ENCODE data around the gene ALG13. TPM values are rescaled to one million over a fixed set of nuclear protein-coding genes. Genes with fewer than 3 reads are reported as not detected.

The ALG13 gene
- total and polyA plus RNA-seq, 2 donors (not counting 1 experiment from before 2014, with no cell fraction given) = 138 to 166 TPM

- Mint-ChIP-seq H3K27ac (no peak overlapping the region), H3K9me3 (ENCODE audit: insufficient read depth) (no peaks in the 10 kb centered on the region), H3K27me3 (no peaks in the 10 kb centered on the region), H3K4me3 (no peak overlapping the region), H3K4me1 (no peaks in the 10 kb centered on the region)
- no CpG with 5 or more reads among the region's 2 CpGs for WGBS (ENCODE audit: insufficient coverage)
- no peaks in the 10 kb centered on the region for H3K79me2 ChIP-seq (ENCODE audit: control insufficient read depth, insufficient read depth, low read length)
- DNase-seq (no peak), ATAC-seq (ENCODE audit: low read depth) (no peak)
- ChIA-PET POLR2A (no interaction called here), CTCF (no interaction called here)
- H3K4me1 ChIP-seq (ENCODE audit: control insufficient read depth in 2 of 2, insufficient read depth in 2 of 2, low read length in 2 of 2) = no peaks in the 10 kb centered on the region
- H3K27ac ChIP-seq (ENCODE audit: low read length in 2 of 2) = no peak overlapping the region
- H3K4me2 ChIP-seq (replicated peaks; ENCODE audit: low read depth, low read length, poor library complexity, severe bottlenecking) = no peak overlapping the region
- no peaks in the 10 kb centered on the region for H4K20me1 ChIP-seq (ENCODE audit: control insufficient read depth, insufficient read depth, low read length, poor library complexity, severe bottlenecking)
- no peak overlapping the region for H3K9ac ChIP-seq (ENCODE audit: low read length)
- no peaks in the 10 kb centered on the region for H3K9me3 ChIP-seq (ENCODE audit: control extremely low read depth in 1 of 3, control insufficient read depth in 2 of 3, insufficient read depth in 1 of 3, low read length in 2 of 3)
- H3K4me3 ChIP-seq (ENCODE audit: control extremely low read depth in 1 of 5, extremely low read depth in 1 of 5, insufficient read depth in 1 of 5, low read depth in 2 of 5, low read length in 4 of 5) = no peak overlapping the region
- peaks cover 0 to 9% of the 10 kb centered on the region in 2 experiments for H3K36me3 ChIP-seq (replicated peaks in 1 of 2; ENCODE audit: control extremely low read depth in 1 of 2, control insufficient read depth in 1 of 2, extremely low read depth in 1 of 2, insufficient read depth in 2 of 2, low read length in 1 of 2)
- intact Hi-C loops (cut with micrococcal nuclease) = no loop called here
- no peak for TF ChIP-seq EZH2 (IDR thresholded peaks at IDR 0.05; ENCODE audit: borderline replicate concordance, insufficient read depth, low read depth, low read length, poor library complexity, severe bottlenecking)
- no peak for TF ChIP-seq CTCF (IDR thresholded peaks at IDR 0.05)
- no peaks in the 10 kb centered on the region for H3K27me3 ChIP-seq (replicated peaks in 1 of 4; ENCODE audit: control extremely low read depth in 1 of 4, control insufficient read depth in 3 of 4, insufficient read depth in 4 of 4, low read length in 3 of 4)
- no peak overlapping the region for H2AFZ ChIP-seq (ENCODE audit: insufficient read depth, low read depth, low read length, poor library complexity, severe bottlenecking)
Measured at GRCh38 chrX:111759686-111760085, 78.7 kb downstream of the ALG13 start.

- Histone ChIP-seq H3K9ac (ENCODE audit: low read length) (no peak overlapping the region), H4K20me1 (ENCODE audit: control insufficient read depth, insufficient read depth, low read length, poor library complexity, severe bottlenecking) (no peaks in the 10 kb centered on the region), H3K4me2 (replicated peaks; ENCODE audit: low read depth, low read length, poor library complexity, severe bottlenecking) (no peak overlapping the region), H3K36me3 (replicated peaks in 1 of 2; ENCODE audit: control extremely low read depth in 1 of 2, control insufficient read depth in 1 of 2, extremely low read depth in 1 of 2, insufficient read depth in 2 of 2, low read length in 1 of 2) (peaks cover 0 to 14% of the 10 kb centered on the region in 2 experiments), H3K4me1 (ENCODE audit: control insufficient read depth in 2 of 2, insufficient read depth in 2 of 2, low read length in 2 of 2) (no peaks in the 10 kb centered on the region), H3K9me3 (ENCODE audit: control extremely low read depth in 1 of 3, control insufficient read depth in 2 of 3, insufficient read depth in 1 of 3, low read length in 2 of 3) (no peaks in the 10 kb centered on the region), H2AFZ (ENCODE audit: insufficient read depth, low read depth, low read length, poor library complexity, severe bottlenecking) (no peak overlapping the region), H3K79me2 (ENCODE audit: control insufficient read depth, insufficient read depth, low read length) (no peaks in the 10 kb centered on the region), H3K27ac (ENCODE audit: low read length in 2 of 2) (no peak overlapping the region), H3K4me3 (ENCODE audit: control extremely low read depth in 1 of 5, extremely low read depth in 1 of 5, insufficient read depth in 1 of 5, low read depth in 2 of 5, low read length in 4 of 5) (no peak overlapping the region), H3K27me3 (replicated peaks in 1 of 4; ENCODE audit: control extremely low read depth in 1 of 4, control insufficient read depth in 3 of 4, insufficient read depth in 4 of 4, low read length in 3 of 4) (no peaks in the 10 kb centered on the region)
- TF ChIP-seq EZH2 (IDR thresholded peaks at IDR 0.05; ENCODE audit: borderline replicate concordance, insufficient read depth, low read depth, low read length, poor library complexity, severe bottlenecking) (no peak), CTCF (IDR thresholded peaks at IDR 0.05) (no peak)
- ChIA-PET POLR2A (no interaction called here), CTCF (no interaction called here)
- Mint-ChIP-seq H3K9me3 (ENCODE audit: insufficient read depth) (no peaks in the 10 kb centered on the region), H3K4me3 (no peak overlapping the region), H3K27ac (no peak overlapping the region), H3K27me3 (no peaks in the 10 kb centered on the region), H3K4me1 (no peaks in the 10 kb centered on the region)
- no CpG with 5 or more reads among the region's 3 CpGs for WGBS (ENCODE audit: insufficient coverage)
- DNase-seq (no peak), ATAC-seq (ENCODE audit: low read depth) (no peak)
- intact Hi-C loops (cut with micrococcal nuclease) = no loop called here
Measured at GRCh38 chrX:111761578-111762135, 80.7 kb downstream of the ALG13 start.

Data from B cell (primary cell).